MM.1S (cell line): ENCODE measurements around the gene CADM4.

ENCODE experiments used
- CTCF ChIP-seq: fragments of 300-600 bp; sonication (generic); IDR thresholded peaks from 2 replicates; pipeline ENCODE4 v1.5.1; 2016; ENCODE audit warnings: antibody characterized with exemption, low read length, mixed read lengths
- EZH2 ChIP-seq: fragments of 300-600 bp; sonication (generic); optimal IDR thresholded peaks from 2 replicates; pipeline ENCODE3; 2017; ENCODE audit warnings: low read depth, mild to moderate bottlenecking, antibody characterized with exemption, low read length, mixed read lengths
- EZH2phosphoT487 ChIP-seq: fragments of 300-600 bp; sonication (generic); IDR thresholded peaks from 2 replicates; pipeline ENCODE4 v1.6.1; 2018; ENCODE audit warnings: antibody characterized with exemption, low read length

DNA sequence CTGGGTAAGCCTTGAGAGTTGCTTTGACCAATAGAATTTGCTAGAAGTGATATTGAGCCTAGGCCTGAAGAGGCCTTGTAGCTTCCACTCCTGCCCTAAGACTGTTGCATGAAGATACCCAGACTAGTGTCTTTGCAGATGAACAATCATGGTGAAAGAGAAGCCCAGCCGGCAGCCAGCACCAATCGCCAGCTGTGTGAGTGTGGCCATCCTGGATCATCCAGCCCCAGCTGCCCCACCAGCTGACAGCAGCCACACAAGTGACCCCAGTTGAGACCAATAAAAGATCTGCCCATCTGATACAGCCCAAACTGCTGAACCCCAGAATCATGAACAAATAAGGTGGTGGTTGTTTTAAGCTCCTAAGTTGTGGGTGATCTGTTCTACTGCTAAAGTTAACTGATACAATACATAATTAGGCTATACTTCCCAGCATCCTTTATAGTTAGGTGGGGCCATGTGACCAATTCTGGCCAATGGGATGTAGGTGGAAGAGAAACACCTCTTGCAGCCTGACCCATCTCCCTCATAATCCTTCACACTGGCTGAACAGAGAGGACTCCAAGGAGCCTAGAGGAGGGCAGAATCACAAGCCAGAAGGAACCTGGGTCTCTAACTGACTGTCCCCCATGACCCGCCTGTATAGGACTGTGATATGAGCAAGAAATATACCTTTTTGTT lies 10.9 kb downstream of the CADM4 start:
- TF ChIP-seq CTCF = no peak
- TF ChIP-seq EZH2 = no peak
- no peak for TF ChIP-seq EZH2phosphoT487
